Central memory CD8-positive, alpha-beta T cell (primary cell): ENCODE measurements around the gene CBX1.
"Not testable (repeated sequence)": the region's sequence is repeated elsewhere in the genome, so short reads cannot be mapped to it uniquely, and the experiment has no call there.

ENCODE experiments used
- ATAC-seq: fragments of 150-1000 bp; cut with Tn5 transposase; replicated peaks from 2 replicates; pipeline ENCODE4 v1.10.0; 2022; ENCODE audit warnings: mild to moderate bottlenecking, moderate FRiP score, moderate number of reproducible peaks; ENCODE audit not compliant: poor library complexity, severe bottlenecking; ENCODE audit errors: extremely low read depth
- DNase-seq, 2 donors: peaks; one replicate each; pipeline ENCODE4 v3.0.0; 2021; ENCODE audit warnings: low spot score in 2 of 2
- H3K27ac Mint-ChIP-seq: one replicate; pipeline ENCODE4 v1.8.0; 2022; ENCODE audit warnings: low read depth, mild to moderate bottlenecking, moderate library complexity, mixed read lengths
- H3K27me3 Mint-ChIP-seq: one replicate; pipeline ENCODE4 v1.8.0; 2022; ENCODE audit warnings: mixed read lengths
- H3K36me3 Mint-ChIP-seq: one replicate; pipeline ENCODE4 v1.8.0; 2022; ENCODE audit warnings: mild to moderate bottlenecking, moderate library complexity, mixed read lengths; ENCODE audit not compliant: insufficient read depth
- H3K4me1 Mint-ChIP-seq: one replicate; pipeline ENCODE4 v1.8.0; 2022; ENCODE audit warnings: mixed read lengths
- H3K4me3 Mint-ChIP-seq: one replicate; pipeline ENCODE4 v1.8.0; 2022; ENCODE audit warnings: mild to moderate bottlenecking, moderate library complexity, mixed read lengths
- H3K9me3 Mint-ChIP-seq: one replicate; pipeline ENCODE4 v1.8.0; 2022; ENCODE audit warnings: mixed read lengths

CBX1 gene

GRCh38 chr17:48037036-48037837, 64.0 kb downstream of the CBX1 start, which contains the start of gene COPZ2:
TSS of gene COPZ2 (minus strand) at chr17:48037797. CDS start at chr17:48037777, 20 bp downstream.
- Mint-ChIP-seq H3K4me3 (peak within 1 kb of the TSS; percentile 78), H3K9me3 (no peaks in the 10 kb centered on the region), H3K27ac (peak within 1 kb of the TSS; percentile 48), H3K27me3 (peaks cover 52% of the 10 kb centered on the region), H3K4me1 (peaks cover 6% of the 10 kb centered on the region), H3K36me3 (no peaks in the 10 kb centered on the region)
- ATAC-seq = peak; percentile 90
- peak; percentile 44 to 48 for DNase-seq

GRCh38 chr17:48036693-48037035, 64.6 kb downstream of the CBX1 start:
- no peak overlapping the region for H3K27ac Mint-ChIP-seq
- peaks cover 6% of the 10 kb centered on the region for H3K4me1 Mint-ChIP-seq
- ATAC-seq (no peak), DNase-seq (no peak)
- H3K36me3 Mint-ChIP-seq = no peaks in the 10 kb centered on the region
- H3K9me3 Mint-ChIP-seq = no peaks in the 10 kb centered on the region
- H3K27me3 Mint-ChIP-seq = peaks cover 58% of the 10 kb centered on the region
- peak overlapping the region; percentile 78 for H3K4me3 Mint-ChIP-seq

GRCh38 chr17:48034734-48035133, 66.5 kb downstream of the CBX1 start:
- not testable (repeated sequence) for H3K4me3 Mint-ChIP-seq, H3K36me3 Mint-ChIP-seq, DNase-seq, H3K4me1 Mint-ChIP-seq, H3K27ac Mint-ChIP-seq, H3K9me3 Mint-ChIP-seq, ATAC-seq
- H3K27me3 Mint-ChIP-seq = peaks cover 74% of the 10 kb centered on the region

DNA sequence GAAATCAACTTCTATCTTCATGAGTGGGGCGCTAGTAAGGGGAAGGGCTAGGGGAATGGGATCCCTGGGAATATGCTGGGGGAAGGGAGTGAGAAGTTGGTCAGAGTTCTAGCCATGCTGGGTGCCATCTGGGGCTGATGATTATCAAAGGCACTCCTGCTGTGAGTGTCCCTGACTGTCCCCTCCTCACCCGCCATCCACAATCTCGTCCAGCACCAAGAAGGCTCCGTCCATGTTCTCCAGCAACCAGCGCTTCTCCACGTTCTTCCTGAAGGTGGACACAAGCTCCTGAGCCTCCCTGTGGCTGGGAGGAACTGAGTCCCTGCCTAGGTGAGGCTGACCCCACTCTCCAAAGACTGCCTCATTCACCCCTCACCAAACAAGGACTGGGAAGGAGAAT, 69.3 kb downstream of the CBX1 start:
- peaks cover 61% of the 10 kb centered on the region for H3K27me3 Mint-ChIP-seq
- H3K9me3 Mint-ChIP-seq = no peaks in the 10 kb centered on the region

GRCh38 chr17:48030531-48030930, 70.7 kb downstream of the CBX1 start:
- Mint-ChIP-seq H3K4me1 (peaks cover 16% of the 10 kb centered on the region), H3K27me3 (peaks cover 49% of the 10 kb centered on the region), H3K9me3 (no peaks in the 10 kb centered on the region), H3K27ac (no peak overlapping the region), H3K4me3 (no peak overlapping the region), H3K36me3 (peaks cover 2% of the 10 kb centered on the region)
- ATAC-seq (no peak), DNase-seq (no peak)

More for the DNA sequence above, 69.3 kb downstream of the CBX1 start:
- Mint-ChIP-seq H3K4me1 (peaks cover 2% of the 10 kb centered on the region), H3K36me3 (no peaks in the 10 kb centered on the region), H3K27ac (no peak overlapping the region), H3K4me3 (no peak overlapping the region)
- ATAC-seq = no peak
- DNase-seq = no peak

GRCh38 chr17:48028736-48029135, 72.5 kb downstream of the CBX1 start:
- Mint-ChIP-seq H3K27ac (no peak overlapping the region), H3K36me3 (peaks cover 8% of the 10 kb centered on the region), H3K9me3 (no peaks in the 10 kb centered on the region), H3K27me3 (peaks cover 47% of the 10 kb centered on the region), H3K4me3 (no peak overlapping the region), H3K4me1 (peaks cover 31% of the 10 kb centered on the region)
- ATAC-seq (no peak), DNase-seq (no peak)

GRCh38 chr17:48027322-48027981, 73.8 kb downstream of the CBX1 start:
- ATAC-seq = no peak
- no peaks in the 10 kb centered on the region for H3K9me3 Mint-ChIP-seq
- no peak for DNase-seq
- H3K4me3 Mint-ChIP-seq = peak overlapping the region; percentile 20
- peaks cover 8% of the 10 kb centered on the region for H3K36me3 Mint-ChIP-seq
- peaks cover 44% of the 10 kb centered on the region for H3K27me3 Mint-ChIP-seq
- no peak overlapping the region for H3K27ac Mint-ChIP-seq
- peaks cover 36% of the 10 kb centered on the region for H3K4me1 Mint-ChIP-seq

GRCh38 chr17:48026502-48027321, 74.6 kb downstream of the CBX1 start:
- DNase-seq (peak; percentile 54 to 61), ATAC-seq (no peak)
- Mint-ChIP-seq H3K9me3 (no peaks in the 10 kb centered on the region), H3K36me3 (peaks cover 8% of the 10 kb centered on the region), H3K27ac (no peak overlapping the region), H3K4me1 (peaks cover 36% of the 10 kb centered on the region), H3K27me3 (peaks cover 39% of the 10 kb centered on the region), H3K4me3 (peak overlapping the region; percentile 81)

GRCh38 chr17:48025904-48026501, 75.3 kb downstream of the CBX1 start:
- peaks cover 8% of the 10 kb centered on the region for H3K36me3 Mint-ChIP-seq
- H3K27ac Mint-ChIP-seq = no peak overlapping the region

DNA sequence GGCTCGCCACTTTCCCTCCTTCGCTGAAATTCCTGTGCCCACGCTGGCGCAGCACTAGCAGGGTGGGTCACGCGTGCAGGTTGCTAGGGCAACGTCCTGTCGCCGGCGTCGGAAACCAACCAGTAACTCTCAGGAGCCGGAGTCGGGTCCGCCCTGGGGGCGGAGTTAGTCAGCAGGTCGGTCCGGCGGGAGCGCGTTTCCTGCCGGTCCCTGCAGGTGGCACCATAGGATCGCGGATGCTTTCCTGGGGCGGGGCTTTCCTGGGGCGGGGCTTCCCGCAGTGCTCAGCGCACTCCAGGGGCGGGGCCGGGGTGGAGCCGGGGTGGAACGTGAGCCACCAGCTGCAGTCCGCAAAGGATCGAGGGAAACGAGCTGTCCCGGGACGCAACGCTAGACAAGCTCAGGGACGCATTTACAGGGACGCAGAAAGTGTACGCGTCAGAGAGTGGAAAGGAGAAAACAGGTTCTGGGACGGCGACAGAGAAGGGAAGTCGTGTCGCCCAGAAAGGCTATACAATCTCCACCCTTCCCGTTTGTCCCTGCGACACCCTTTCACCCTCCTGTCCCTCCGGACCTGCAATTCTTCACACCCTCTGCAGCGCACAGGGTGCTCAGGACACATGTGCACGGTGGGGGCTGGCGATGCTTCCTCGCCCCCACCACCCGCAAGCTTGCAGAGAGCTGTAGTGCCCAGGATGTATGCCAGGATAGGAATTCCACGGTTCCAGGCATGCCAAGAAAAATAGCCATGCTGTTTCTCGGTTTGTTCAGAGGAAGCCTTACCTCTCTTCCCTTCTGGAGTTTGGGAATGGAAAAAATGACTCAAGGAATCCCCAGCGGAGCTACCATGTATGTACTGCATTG, 76.0 kb downstream of the CBX1 start:
- DNase-seq (peak; percentile 93 to 94), ATAC-seq (peak; percentile 94)
- H3K9me3 Mint-ChIP-seq = no peaks in the 10 kb centered on the region
- peaks cover 25% of the 10 kb centered on the region for H3K27me3 Mint-ChIP-seq
- peaks cover 8% of the 10 kb centered on the region for H3K36me3 Mint-ChIP-seq
- H3K4me1 Mint-ChIP-seq = peaks cover 36% of the 10 kb centered on the region
- peak overlapping the region; percentile 91 for H3K27ac Mint-ChIP-seq
- H3K4me3 Mint-ChIP-seq = peak overlapping the region; percentile 81

More at GRCh38 chr17:48025904-48026501, 75.3 kb downstream of the CBX1 start:
- ATAC-seq (no peak), DNase-seq (no peak)
- H3K9me3 Mint-ChIP-seq = no peaks in the 10 kb centered on the region
- peak overlapping the region; percentile 81 for H3K4me3 Mint-ChIP-seq
- peaks cover 32% of the 10 kb centered on the region for H3K27me3 Mint-ChIP-seq
- H3K4me1 Mint-ChIP-seq = peaks cover 36% of the 10 kb centered on the region

DNA sequence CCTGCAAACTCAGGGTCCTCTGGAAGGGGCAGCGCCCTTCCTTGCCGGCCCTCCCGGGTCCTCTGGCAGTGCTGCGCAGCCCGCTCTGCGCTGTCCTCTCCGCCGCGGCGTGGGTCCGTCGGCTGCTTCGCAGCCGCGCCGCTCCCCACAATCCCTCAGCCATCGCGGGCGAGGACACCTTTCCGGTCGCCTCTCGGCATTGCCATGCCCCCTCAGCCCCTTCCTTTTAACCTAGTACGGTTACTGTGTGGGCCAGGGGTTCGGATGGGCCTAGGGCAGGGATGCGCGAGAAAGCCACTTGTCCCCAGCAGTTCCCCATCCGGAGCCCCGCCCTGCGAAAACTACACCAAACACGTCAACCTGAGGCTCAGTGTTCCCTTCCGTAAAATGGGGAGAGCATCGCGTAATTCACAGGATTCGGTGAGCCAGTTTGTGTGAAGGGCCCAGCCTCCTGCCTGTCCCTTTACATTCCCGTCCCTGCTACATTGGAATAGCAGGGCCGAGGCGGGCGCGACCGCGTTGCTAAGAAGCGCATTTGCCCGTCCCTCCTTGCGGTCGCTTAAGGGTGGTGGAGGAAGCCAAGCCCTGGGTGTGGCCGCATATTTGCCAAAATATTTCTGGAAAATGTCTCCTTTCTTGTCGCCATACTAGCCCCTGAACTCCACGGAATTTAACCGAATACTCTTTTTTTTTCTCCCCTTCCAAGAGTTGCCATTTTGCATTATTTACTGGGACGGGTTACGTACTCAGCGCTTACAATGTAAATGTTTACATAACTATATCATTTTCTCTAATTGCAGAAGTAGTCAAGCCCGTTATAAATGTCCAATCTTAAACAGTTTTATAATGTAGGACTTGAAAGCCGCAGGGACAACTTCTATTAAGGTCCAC, 76.9 kb downstream of the CBX1 start:
- Mint-ChIP-seq H3K9me3 (no peaks in the 10 kb centered on the region), H3K36me3 (peaks cover 8% of the 10 kb centered on the region), H3K4me3 (peak overlapping the region; percentile 81), H3K27ac (peak overlapping the region; percentile 91), H3K27me3 (peaks cover 20% of the 10 kb centered on the region), H3K4me1 (peaks cover 36% of the 10 kb centered on the region)
- DNase-seq (no peak), ATAC-seq (peak; percentile 27)
